ENCODE data around the gene GCNT1.
"Not testable (repeated sequence)": the region's sequence is repeated elsewhere in the genome, so short reads cannot be mapped to it uniquely, and the experiment has no call there.

- not testable (repeated sequence) for TF ChIP-seq CTCF (conservative IDR thresholded peaks at IDR 0.05 in 1 of 2, IDR thresholded peaks at IDR 0.05 in 1 of 2; ENCODE audit: low read depth in 1 of 2, low read length in 2 of 2); EZH2 (IDR thresholded peaks at IDR 0.05; ENCODE audit: low read length, missing control alignments)
Observed at GRCh38 chr9:76437017-76437699, 21.8 kb upstream of the GCNT1 start.

Measured in fibroblast of lung (primary cell).